Retinal pigment epithelial cell (primary cell): Measurements from ENCODE around the gene NUTF2.

Experiments
- DNase-seq: peaks from one replicate; pipeline ENCODE4 v3.0.0-alpha.2; 2010; ENCODE audit warnings: low read depth
- H3K4me3 ChIP-seq: 2 replicates; pipeline ENCODE4 v1.5.1; 2011; ENCODE audit warnings: mild to moderate bottlenecking, low read length, control low read depth, moderate library complexity
- TF ChIP-seq, protein P1 (sequence below): conservative IDR thresholded peaks from 2 replicates; pipeline ENCODE4 v1.5.1; 2011; ENCODE audit warnings: low read depth, low read length, control low read depth, inconsistent platforms

The NUTF2 gene

DNA sequence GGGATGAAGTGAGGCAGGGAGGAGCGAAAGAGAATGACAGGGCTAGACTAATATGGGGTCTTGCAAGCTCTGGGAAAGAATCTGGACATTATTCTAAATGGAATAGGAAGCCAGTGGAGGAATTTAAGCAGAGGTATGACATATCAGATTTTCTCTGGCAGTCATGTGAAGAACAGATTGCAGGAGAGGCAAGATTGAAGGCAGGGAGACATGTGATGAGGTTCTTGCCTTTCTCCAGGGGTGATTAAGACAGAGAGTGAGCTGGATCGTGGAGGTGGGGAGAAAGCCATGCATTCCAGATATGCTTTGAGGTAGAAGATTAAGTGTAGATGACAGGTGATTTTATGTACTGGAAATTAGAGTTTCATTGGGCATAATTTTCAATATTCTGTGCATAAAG lies 8.9 kb upstream of the NUTF2 start:
- peak; percentile 31 for DNase-seq
- TF ChIP-seq, protein P1, sequence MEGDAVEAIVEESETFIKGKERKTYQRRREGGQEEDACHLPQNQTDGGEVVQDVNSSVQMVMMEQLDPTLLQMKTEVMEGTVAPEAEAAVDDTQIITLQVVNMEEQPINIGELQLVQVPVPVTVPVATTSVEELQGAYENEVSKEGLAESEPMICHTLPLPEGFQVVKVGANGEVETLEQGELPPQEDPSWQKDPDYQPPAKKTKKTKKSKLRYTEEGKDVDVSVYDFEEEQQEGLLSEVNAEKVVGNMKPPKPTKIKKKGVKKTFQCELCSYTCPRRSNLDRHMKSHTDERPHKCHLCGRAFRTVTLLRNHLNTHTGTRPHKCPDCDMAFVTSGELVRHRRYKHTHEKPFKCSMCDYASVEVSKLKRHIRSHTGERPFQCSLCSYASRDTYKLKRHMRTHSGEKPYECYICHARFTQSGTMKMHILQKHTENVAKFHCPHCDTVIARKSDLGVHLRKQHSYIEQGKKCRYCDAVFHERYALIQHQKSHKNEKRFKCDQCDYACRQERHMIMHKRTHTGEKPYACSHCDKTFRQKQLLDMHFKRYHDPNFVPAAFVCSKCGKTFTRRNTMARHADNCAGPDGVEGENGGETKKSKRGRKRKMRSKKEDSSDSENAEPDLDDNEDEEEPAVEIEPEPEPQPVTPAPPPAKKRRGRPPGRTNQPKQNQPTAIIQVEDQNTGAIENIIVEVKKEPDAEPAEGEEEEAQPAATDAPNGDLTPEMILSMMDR = no peak

DNA sequence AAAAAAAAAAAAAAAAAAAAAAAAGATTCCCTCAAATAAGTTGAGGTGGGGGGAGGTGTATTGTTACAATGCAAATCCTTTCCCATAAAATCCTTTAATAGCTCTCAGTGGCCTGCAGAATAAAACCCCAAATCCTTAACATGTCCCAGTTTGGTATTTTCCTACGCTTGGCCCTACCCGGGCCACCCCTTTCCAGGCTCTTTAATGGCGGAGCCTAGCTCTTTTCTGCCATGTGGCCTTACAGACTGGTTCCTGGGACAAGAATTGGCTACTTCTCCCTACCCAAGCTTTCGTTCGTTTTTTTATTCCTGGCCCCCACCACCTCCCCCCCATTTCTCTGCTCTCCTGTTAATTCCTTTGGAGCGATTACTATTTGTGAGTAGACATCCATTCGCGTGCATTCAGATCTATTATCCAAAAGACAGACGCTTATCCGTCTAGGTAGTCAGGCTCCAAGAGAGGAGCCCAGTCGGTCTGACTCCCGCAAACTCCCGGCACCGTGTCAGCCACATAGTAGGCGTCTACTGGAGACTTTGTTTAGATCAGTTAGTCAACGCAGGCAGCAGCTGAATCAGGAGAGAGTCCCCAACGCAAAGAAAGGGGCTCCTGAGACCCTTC lies 5.4 kb upstream of the NUTF2 start:
- peak overlapping the region; percentile 96 for H3K4me3 ChIP-seq
- TF ChIP-seq, protein P1 = no peak
- DNase-seq = no peak

More for the DNA sequence above, 8.9 kb upstream of the NUTF2 start:
- no peak overlapping the region for H3K4me3 ChIP-seq

DNA sequence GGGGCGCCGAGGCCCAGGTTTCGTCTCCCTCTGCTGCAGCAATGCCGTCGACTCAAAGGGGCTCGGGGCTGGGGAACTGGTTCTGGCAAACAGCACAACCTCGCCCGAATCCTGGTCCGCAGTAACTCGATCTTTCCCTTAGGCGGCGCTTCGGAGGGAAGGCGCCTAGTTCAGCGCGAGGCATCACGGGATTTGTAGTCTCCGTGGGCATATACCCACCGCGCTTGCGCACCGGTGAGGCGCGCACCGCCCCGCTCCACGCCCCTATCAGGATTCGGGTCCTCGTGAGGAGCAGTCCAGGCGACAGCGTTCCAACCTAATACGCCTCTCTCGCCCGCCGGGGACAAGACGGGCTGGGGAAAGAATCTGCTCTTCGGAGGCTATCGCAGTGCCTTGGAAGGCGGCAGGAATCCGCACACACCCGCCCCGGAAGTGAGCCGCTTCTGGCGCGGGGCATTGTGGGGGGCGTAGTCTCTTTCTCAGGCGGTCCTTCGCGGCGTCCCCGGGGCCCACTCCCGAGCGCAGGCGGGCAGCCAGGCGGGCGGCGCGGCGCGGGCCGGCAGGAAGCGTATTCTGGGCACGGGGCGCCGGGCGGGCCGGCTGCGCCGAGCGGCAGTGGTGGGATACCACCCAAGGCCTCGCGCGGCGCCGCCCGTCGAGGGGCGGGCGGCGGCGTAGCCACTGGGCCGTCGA lies 4.8 kb upstream of the NUTF2 start, which contains the start of gene THAP11:
TSS of gene THAP11 (plus strand) at position 505 of the 693 bp plus-strand sequence. CDS start 235 bp downstream, outside the sequence.
- H3K4me3 ChIP-seq = peak within 1 kb of the TSS; percentile 96
- DNase-seq = peak; percentile 74
- TF ChIP-seq, protein P1 = peak; percentile 84

DNA sequence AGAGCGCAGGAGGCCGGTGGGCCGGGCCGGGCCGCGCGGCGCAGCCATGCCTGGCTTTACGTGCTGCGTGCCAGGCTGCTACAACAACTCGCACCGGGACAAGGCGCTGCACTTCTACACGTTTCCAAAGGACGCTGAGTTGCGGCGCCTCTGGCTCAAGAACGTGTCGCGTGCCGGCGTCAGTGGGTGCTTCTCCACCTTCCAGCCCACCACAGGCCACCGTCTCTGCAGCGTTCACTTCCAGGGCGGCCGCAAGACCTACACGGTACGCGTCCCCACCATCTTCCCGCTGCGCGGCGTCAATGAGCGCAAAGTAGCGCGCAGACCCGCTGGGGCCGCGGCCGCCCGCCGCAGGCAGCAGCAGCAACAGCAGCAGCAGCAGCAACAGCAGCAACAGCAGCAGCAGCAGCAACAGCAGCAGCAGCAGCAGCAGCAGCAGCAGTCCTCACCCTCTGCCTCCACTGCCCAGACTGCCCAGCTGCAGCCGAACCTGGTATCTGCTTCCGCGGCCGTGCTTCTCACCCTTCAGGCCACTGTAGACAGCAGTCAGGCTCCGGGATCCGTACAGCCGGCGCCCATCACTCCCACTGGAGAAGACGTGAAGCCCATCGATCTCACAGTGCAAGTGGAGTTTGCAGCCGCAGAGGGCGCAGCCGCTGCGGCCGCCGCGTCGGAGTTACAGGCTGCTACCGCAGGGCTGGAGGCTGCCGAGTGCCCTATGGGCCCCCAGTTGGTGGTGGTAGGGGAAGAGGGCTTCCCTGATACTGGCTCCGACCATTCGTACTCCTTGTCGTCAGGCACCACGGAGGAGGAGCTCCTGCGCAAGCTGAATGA lies 4.0 kb upstream of the NUTF2 start:
- peak overlapping the region; percentile 96 for H3K4me3 ChIP-seq
- TF ChIP-seq, protein P1 = peak; percentile 47
- no peak for DNase-seq

DNA sequence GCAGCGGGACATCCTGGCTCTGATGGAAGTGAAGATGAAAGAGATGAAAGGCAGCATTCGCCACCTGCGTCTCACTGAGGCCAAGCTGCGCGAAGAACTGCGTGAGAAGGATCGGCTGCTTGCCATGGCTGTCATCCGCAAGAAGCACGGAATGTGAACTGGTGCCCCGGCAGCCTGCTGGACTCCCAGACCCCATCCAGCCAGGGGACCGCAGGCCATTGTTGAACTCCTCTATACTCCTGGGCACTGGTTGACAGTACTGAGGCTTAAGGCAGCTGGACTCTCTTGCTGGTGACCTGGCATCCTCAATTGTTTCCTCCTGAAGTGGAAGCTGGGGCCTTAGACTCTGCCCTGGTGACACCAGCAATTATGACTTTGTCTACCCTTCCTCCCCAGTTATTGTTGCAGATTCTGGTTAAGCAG lies 3.4 kb upstream of the NUTF2 start:
- TF ChIP-seq, protein P1 = no peak
- DNase-seq = no peak
- peak overlapping the region; percentile 96 for H3K4me3 ChIP-seq

DNA sequence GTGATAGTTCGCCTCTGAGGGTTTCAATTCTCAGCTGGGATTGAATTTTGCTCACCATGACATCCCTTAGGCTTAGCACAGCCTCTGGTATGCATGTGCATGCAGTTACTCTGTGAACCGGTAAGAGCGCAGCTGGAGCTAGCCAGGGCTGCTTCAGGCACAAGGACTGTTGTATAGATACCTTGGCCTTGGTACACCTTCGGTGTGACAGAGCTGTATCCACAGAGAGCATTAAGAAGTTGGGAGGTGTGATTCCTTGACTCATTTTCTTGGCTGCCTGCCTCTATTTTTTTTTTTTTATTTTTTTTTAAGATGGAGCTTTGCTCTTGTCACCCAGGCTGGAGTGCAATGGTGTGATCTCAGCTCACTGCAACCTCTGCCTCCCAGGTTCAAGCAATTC lies 2.2 kb upstream of the NUTF2 start:
- TF ChIP-seq, protein P1 = peak; percentile 17
- no peak for DNase-seq
- no peak overlapping the region for H3K4me3 ChIP-seq
